Thymus (tissue), 11 donors: ENCODE results near the gene POU4F1. TPM values are rescaled to one million over a fixed set of nuclear protein-coding genes. Genes with fewer than 3 reads are reported as not detected.

Experiments used
- DNase-seq, 9 donors: peaks; one replicate each; pipeline ENCODE4 v3.0.0-alpha.2; 2013; ENCODE audit warnings: low spot score in 9 of 9, low read depth in 6 of 9, missing footprints in 1 of 9
- H3K27ac ChIP-seq, 2 donors: one replicate each; pipeline ENCODE4 v1.5.1; 2013; ENCODE audit warnings: control low read depth in 1 of 2, low read depth in 1 of 2, low read length in 1 of 2, mild to moderate bottlenecking in 1 of 2, moderate library complexity in 1 of 2
- H3K27me3 ChIP-seq, 2 donors: one replicate each; pipeline ENCODE4 v1.5.1; 2013; ENCODE audit warnings: low read length in 1 of 2; ENCODE audit not compliant: control insufficient read depth in 2 of 2, insufficient read depth in 1 of 2
- H3K36me3 ChIP-seq, 2 donors: one replicate each; pipeline ENCODE4 v1.5.1; 2013; ENCODE audit warnings: low read length in 1 of 2, mild to moderate bottlenecking in 1 of 2, moderate library complexity in 1 of 2; ENCODE audit not compliant: control insufficient read depth in 2 of 2, insufficient read depth in 2 of 2
- H3K4me1 ChIP-seq, 2 donors: one replicate each; pipeline ENCODE4 v1.5.1; 2013; ENCODE audit warnings: low read length in 2 of 2; ENCODE audit not compliant: control insufficient read depth in 2 of 2, insufficient read depth in 2 of 2
- H3K4me3 ChIP-seq, 2 donors: one replicate each; pipeline ENCODE4 v1.5.1; 2013; ENCODE audit warnings: low read length in 2 of 2, control low read depth in 1 of 2, mild to moderate bottlenecking in 1 of 2
- H3K9me3 ChIP-seq, 2 donors: one replicate each; pipeline ENCODE4 v1.5.1; 2013; ENCODE audit warnings: low read length in 1 of 2, mild to moderate bottlenecking in 1 of 2; ENCODE audit not compliant: control insufficient read depth in 2 of 2, insufficient read depth in 1 of 2
- WGBS: extraction: QIAGEN DNeasy Blood & Tissue Kit; methylation state at CpG from one replicate; pipeline ENCODE4 v1.1.7; 2013; 5-methylcytosine and 5-hydroxymethylcytosine counted together
- polyA plus RNA-seq: library from polyadenylated mRNA; stranded (reverse); fragments of 200-250 nt; gene quantifications from one replicate; pipeline ENCODE4 v1.2.3, GENCODE V29; 2013
- total RNA-seq: library from RNA; stranded (reverse); fragments of 120-200 nt; gene quantifications from one replicate; pipeline ENCODE4 v1.2.4, GENCODE V29; 2013
- donor health status: healthy.

Gene POU4F1
- total and polyA plus RNA-seq, 2 donors = 0.80 to 2.0 TPM

GRCh38 chr13:78576261-78576660, 27.1 kb downstream of the POU4F1 start:
- no peak for DNase-seq
- no peaks in the 10 kb centered on the region for H3K36me3 ChIP-seq
- H3K4me1 ChIP-seq = no peaks in the 10 kb centered on the region
- WGBS = 97% methylated on average over 4 of the region's 4 CpGs
- H3K4me3 ChIP-seq = no peak overlapping the region
- no peaks in the 10 kb centered on the region for H3K9me3 ChIP-seq
- no peak overlapping the region for H3K27ac ChIP-seq
- peaks cover 2 to 4% of the 10 kb centered on the region in 2 donors for H3K27me3 ChIP-seq

GRCh38 chr13:78572459-78572858, 30.9 kb downstream of the POU4F1 start:
- whole genome bisulfite sequencing = 90% methylated on average over 5 of the region's 5 CpGs
- H3K4me1 ChIP-seq = no peaks in the 10 kb centered on the region
- no peak overlapping the region for H3K4me3 ChIP-seq
- H3K27ac ChIP-seq = no peak overlapping the region
- no peak for DNase-seq
- no peaks in the 10 kb centered on the region for H3K36me3 ChIP-seq
- H3K27me3 ChIP-seq = no peaks in the 10 kb centered on the region
- H3K9me3 ChIP-seq = no peaks in the 10 kb centered on the region

GRCh38 chr13:78569029-78569428, 34.3 kb downstream of the POU4F1 start:
- no peak overlapping the region for H3K4me3 ChIP-seq
- 94% methylated on average over 1 of the region's 1 CpG for WGBS
- no peak for DNase-seq
- no peaks in the 10 kb centered on the region for H3K27me3 ChIP-seq
- no peaks in the 10 kb centered on the region for H3K9me3 ChIP-seq
- H3K4me1 ChIP-seq = no peaks in the 10 kb centered on the region
- no peak overlapping the region for H3K27ac ChIP-seq
- no peaks in the 10 kb centered on the region for H3K36me3 ChIP-seq

GRCh38 chr13:78566631-78567030, 36.7 kb downstream of the POU4F1 start:
- Histone ChIP-seq H3K4me1 (no peaks in the 10 kb centered on the region), H3K27me3 (no peaks in the 10 kb centered on the region), H3K9me3 (no peaks in the 10 kb centered on the region), H3K36me3 (no peaks in the 10 kb centered on the region), H3K4me3 (no peak overlapping the region), H3K27ac (no peak overlapping the region)
- WGBS = 92% methylated on average over 5 of the region's 5 CpGs
- no peak for DNase-seq

GRCh38 chr13:78562237-78562889, 41.0 kb downstream of the POU4F1 start:
- no peak overlapping the region for H3K27ac ChIP-seq
- no peak for DNase-seq
- H3K4me3 ChIP-seq = no peak overlapping the region
- H3K27me3 ChIP-seq = no peaks in the 10 kb centered on the region
- no peaks in the 10 kb centered on the region for H3K9me3 ChIP-seq
- no peaks in the 10 kb centered on the region for H3K36me3 ChIP-seq
- WGBS = 65% methylated on average over 5 of the region's 5 CpGs
- no peaks in the 10 kb centered on the region for H3K4me1 ChIP-seq

Other genes with a start within 250 kb of the POU4F1 start
- 25.3 TPM for gene OBI1, start 55.6 kb upstream of the POU4F1 start, total RNA-seq
- gene OBI1, start 55.6 kb upstream of the POU4F1 start, polyA plus RNA-seq = 7.7 TPM